Endothelial cell of umbilical vein (primary cell): Measurements from ENCODE around the gene DIP2C.

ENCODE experiments used
- EZH2 ChIP-seq: IDR thresholded peaks from 2 replicates; pipeline ENCODE4 v1.6.1; 2012; ENCODE audit warnings: borderline replicate concordance, low read depth, mild to moderate bottlenecking, moderate library complexity, low read length, inconsistent platforms; ENCODE audit not compliant: severe bottlenecking
- GATA2 ChIP-seq: IDR thresholded peaks from 2 replicates; pipeline ENCODE4 v1.7.0; 2011; ENCODE audit warnings: low read depth, mild to moderate bottlenecking, moderate library complexity, mixed read lengths, low read length; ENCODE audit not compliant: insufficient read length, insufficient read depth
- MYC ChIP-seq: IDR thresholded peaks from one replicate; pipeline ENCODE4 v1.6.1; 2011; ENCODE audit warnings: mild to moderate bottlenecking, low read depth, low read length
- POLR2AphosphoS5 ChIP-seq: IDR thresholded peaks from 2 replicates; pipeline ENCODE4 v1.6.1; 2012; ENCODE audit warnings: low read depth, mild to moderate bottlenecking, control low read depth, low read length, moderate library complexity; ENCODE audit not compliant: insufficient read depth

DNA sequence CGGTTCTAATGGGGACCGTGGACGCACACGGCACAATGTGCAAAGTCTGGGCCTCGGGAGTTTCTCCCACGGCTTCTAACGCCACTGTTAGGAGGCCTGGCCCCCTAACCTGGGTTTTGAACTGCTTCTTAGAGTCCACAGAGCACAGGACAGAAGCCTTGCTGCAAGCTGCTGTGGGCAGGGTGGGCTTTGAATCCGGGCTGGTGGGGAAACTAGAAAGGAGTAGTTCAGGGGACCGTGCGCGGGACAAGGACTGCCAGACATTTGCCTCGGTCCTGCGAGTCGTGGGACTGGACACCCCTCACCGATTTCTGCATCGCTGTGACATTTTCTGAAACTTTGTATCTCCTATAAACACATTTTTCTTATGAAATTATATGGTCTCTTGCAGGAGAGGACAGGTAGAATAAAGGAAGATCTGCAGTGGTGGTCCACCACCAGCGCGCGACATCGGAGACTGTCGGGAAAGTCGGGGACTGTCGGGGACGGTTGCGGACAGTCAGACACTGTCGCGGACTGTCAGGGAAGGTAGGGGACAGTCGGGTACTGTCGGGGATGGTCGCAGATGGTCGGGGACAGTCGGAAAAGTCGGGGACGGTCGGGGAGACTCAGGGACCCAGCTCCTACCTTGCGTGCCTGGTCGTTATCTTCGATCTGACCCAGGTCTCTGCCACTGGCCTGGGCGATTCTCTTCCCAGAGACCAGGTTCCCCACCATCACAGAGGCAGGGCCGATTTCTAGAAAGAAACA lies 332.1 kb downstream of the DIP2C start:
- TF ChIP-seq EZH2, result no peak
- no peak for TF ChIP-seq MYC
- TF ChIP-seq POLR2AphosphoS5, result no peak
- TF ChIP-seq GATA2, result no peak
